ENCODE measurements around the gene GNAQ. TPM values are rescaled to one million over a fixed set of nuclear protein-coding genes. Genes with fewer than 3 reads are reported as not detected.

GNAQ gene
- total and polyA plus RNA-seq, 2 donors (not counting 1 experiment from before 2014, with no cell fraction given), result 0.60 to 1.4 TPM

DNA sequence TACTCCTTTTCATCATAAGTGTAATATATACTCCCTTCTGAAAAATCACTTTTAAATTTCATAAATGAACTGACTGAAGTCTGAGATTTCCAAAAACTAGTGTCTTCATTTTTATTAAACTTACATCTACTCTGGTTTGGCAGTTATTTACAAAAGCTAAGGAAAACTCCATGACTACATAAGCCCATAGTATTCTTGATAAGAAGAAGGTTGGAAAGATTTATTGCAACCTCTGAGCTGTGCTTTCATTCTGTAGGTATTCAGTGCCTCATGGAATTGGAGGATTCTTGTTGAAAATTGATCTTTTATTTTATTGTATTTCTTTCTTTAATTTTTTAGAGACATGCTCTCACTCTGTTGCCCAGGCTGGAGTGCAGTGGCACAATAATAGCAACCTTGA, 41.7 kb downstream of the GNAQ start:
- TF ChIP-seq EZH2 (IDR thresholded peaks at IDR 0.05; ENCODE audit: borderline replicate concordance, insufficient read depth, low read depth, low read length, poor library complexity, severe bottlenecking), result no peak
- TF ChIP-seq, protein P1, sequence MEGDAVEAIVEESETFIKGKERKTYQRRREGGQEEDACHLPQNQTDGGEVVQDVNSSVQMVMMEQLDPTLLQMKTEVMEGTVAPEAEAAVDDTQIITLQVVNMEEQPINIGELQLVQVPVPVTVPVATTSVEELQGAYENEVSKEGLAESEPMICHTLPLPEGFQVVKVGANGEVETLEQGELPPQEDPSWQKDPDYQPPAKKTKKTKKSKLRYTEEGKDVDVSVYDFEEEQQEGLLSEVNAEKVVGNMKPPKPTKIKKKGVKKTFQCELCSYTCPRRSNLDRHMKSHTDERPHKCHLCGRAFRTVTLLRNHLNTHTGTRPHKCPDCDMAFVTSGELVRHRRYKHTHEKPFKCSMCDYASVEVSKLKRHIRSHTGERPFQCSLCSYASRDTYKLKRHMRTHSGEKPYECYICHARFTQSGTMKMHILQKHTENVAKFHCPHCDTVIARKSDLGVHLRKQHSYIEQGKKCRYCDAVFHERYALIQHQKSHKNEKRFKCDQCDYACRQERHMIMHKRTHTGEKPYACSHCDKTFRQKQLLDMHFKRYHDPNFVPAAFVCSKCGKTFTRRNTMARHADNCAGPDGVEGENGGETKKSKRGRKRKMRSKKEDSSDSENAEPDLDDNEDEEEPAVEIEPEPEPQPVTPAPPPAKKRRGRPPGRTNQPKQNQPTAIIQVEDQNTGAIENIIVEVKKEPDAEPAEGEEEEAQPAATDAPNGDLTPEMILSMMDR (IDR thresholded peaks at IDR 0.05), result no peak

DNA sequence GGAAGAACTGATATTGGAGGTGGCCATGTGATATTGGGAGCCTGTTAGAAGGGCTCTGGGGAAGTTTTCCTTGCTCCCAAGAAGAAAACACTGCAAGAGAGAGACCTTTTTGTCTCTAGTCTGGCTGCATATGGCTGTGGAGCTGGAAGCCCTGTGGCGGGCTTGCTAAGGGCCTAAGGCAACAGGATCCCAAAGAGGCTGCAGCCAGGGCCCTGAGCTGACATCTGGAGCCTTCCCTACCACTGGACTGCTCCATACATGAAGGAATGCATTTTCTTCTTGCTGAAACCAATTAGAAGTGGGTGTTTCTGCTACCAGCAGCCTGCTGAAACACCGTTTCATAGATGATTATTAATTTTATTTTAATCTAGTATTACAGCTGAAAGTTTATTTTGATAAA, 42.2 kb downstream of the GNAQ start:
- no peak for TF ChIP-seq EZH2 (IDR thresholded peaks at IDR 0.05; ENCODE audit: borderline replicate concordance, insufficient read depth, low read depth, low read length, poor library complexity, severe bottlenecking)
- TF ChIP-seq, protein P1 (IDR thresholded peaks at IDR 0.05), result no peak
- no peaks in the 10 kb centered on the region for H3K9me3 ChIP-seq (ENCODE audit: control extremely low read depth in 1 of 3, control insufficient read depth in 2 of 3, insufficient read depth in 1 of 3, low read length in 2 of 3)
- no peaks in the 10 kb centered on the region for H3K79me2 ChIP-seq (ENCODE audit: control insufficient read depth, insufficient read depth, low read length)
- no peaks in the 10 kb centered on the region for H3K4me1 ChIP-seq (ENCODE audit: control insufficient read depth in 2 of 2, insufficient read depth in 2 of 2, low read length in 2 of 2)
- ChIA-PET CTCF (no interaction called here), POLR2A (no interaction called here)
- no peak overlapping the region for H2AFZ ChIP-seq (ENCODE audit: insufficient read depth, low read depth, low read length, poor library complexity, severe bottlenecking)
- H3K36me3 ChIP-seq (replicated peaks in 1 of 2; ENCODE audit: control extremely low read depth in 1 of 2, control insufficient read depth in 1 of 2, extremely low read depth in 1 of 2, insufficient read depth in 2 of 2, low read length in 1 of 2), result no peaks in the 10 kb centered on the region
- Mint-ChIP-seq H3K4me3 (no peak overlapping the region), H3K4me1 (no peaks in the 10 kb centered on the region), H3K27me3 (peaks cover 11% of the 10 kb centered on the region), H3K9me3 (ENCODE audit: insufficient read depth) (no peaks in the 10 kb centered on the region), H3K27ac (no peak overlapping the region)
- intact Hi-C loops (cut with micrococcal nuclease), result no loop called here
- WGBS (ENCODE audit: insufficient coverage), result 100% methylated on average over 1 of the region's 2 CpGs
- DNase-seq (no peak), ATAC-seq (ENCODE audit: low read depth) (no peak)
- H4K20me1 ChIP-seq (ENCODE audit: control insufficient read depth, insufficient read depth, low read length, poor library complexity, severe bottlenecking), result no peaks in the 10 kb centered on the region
- no peaks in the 10 kb centered on the region for H3K27me3 ChIP-seq (replicated peaks in 1 of 4; ENCODE audit: control extremely low read depth in 1 of 4, control insufficient read depth in 3 of 4, insufficient read depth in 4 of 4, low read length in 3 of 4)
- no peak overlapping the region for H3K9ac ChIP-seq (ENCODE audit: low read length)
- H3K4me2 ChIP-seq (replicated peaks; ENCODE audit: low read depth, low read length, poor library complexity, severe bottlenecking), result no peak overlapping the region
- H3K4me3 ChIP-seq (ENCODE audit: control extremely low read depth in 1 of 5, extremely low read depth in 1 of 5, insufficient read depth in 1 of 5, low read depth in 2 of 5, low read length in 4 of 5), result no peak overlapping the region
- no peak overlapping the region for H3K27ac ChIP-seq (ENCODE audit: low read length in 2 of 2)

More for the DNA sequence above, 41.7 kb downstream of the GNAQ start:
- CTCF ChIA-PET, result interaction anchor here (1.0 kb wide), 1 partner anchor 379 kb away, joined by 3 read pairs; no protein-coding TSS in a partner anchor
- Histone ChIP-seq H2AFZ (ENCODE audit: insufficient read depth, low read depth, low read length, poor library complexity, severe bottlenecking) (no peak overlapping the region), H3K4me2 (replicated peaks; ENCODE audit: low read depth, low read length, poor library complexity, severe bottlenecking) (no peak overlapping the region), H3K36me3 (replicated peaks in 1 of 2; ENCODE audit: control extremely low read depth in 1 of 2, control insufficient read depth in 1 of 2, extremely low read depth in 1 of 2, insufficient read depth in 2 of 2, low read length in 1 of 2) (no peaks in the 10 kb centered on the region), H3K9ac (ENCODE audit: low read length) (no peak overlapping the region), H3K27me3 (replicated peaks in 1 of 4; ENCODE audit: control extremely low read depth in 1 of 4, control insufficient read depth in 3 of 4, insufficient read depth in 4 of 4, low read length in 3 of 4) (no peaks in the 10 kb centered on the region), H3K9me3 (ENCODE audit: control extremely low read depth in 1 of 3, control insufficient read depth in 2 of 3, insufficient read depth in 1 of 3, low read length in 2 of 3) (no peaks in the 10 kb centered on the region), H3K4me1 (ENCODE audit: control insufficient read depth in 2 of 2, insufficient read depth in 2 of 2, low read length in 2 of 2) (no peaks in the 10 kb centered on the region), H4K20me1 (ENCODE audit: control insufficient read depth, insufficient read depth, low read length, poor library complexity, severe bottlenecking) (no peaks in the 10 kb centered on the region), H3K79me2 (ENCODE audit: control insufficient read depth, insufficient read depth, low read length) (no peaks in the 10 kb centered on the region), H3K4me3 (ENCODE audit: control extremely low read depth in 1 of 5, extremely low read depth in 1 of 5, insufficient read depth in 1 of 5, low read depth in 2 of 5, low read length in 4 of 5) (no peak overlapping the region), H3K27ac (ENCODE audit: low read length in 2 of 2) (no peak overlapping the region)
- no peak for DNase-seq
- Mint-ChIP-seq H3K27me3 (peaks cover 11% of the 10 kb centered on the region), H3K4me3 (no peak overlapping the region), H3K9me3 (ENCODE audit: insufficient read depth) (no peaks in the 10 kb centered on the region), H3K4me1 (no peaks in the 10 kb centered on the region), H3K27ac (no peak overlapping the region)
- POLR2A ChIA-PET, result no interaction called here
- no peak for ATAC-seq (ENCODE audit: low read depth)
- intact Hi-C loops (cut with micrococcal nuclease), result no loop called here

Measured in B cell (primary cell).